ENCODE measurements around the gene RNF157. TPM values are rescaled to one million over a fixed set of nuclear protein-coding genes. Genes with fewer than 3 reads are reported as not detected.
"Not testable (repeated sequence)": the region's sequence is repeated elsewhere in the genome, so short reads cannot be mapped to it uniquely, and the experiment has no call there.

RNF157 gene
- total RNA-seq, 1 donor from 2014 or later = 18.5 TPM

GRCh38 chr17:76271669-76272540, 31.6 kb upstream of the RNF157 start:
- intact Hi-C loops (cut with DNase I) = no loop called here
- no peak for DNase-seq
- no peak for ATAC-seq (ENCODE audit: poor library complexity)

GRCh38 chr17:76270770-76271668, 30.7 kb upstream of the RNF157 start:
- ATAC-seq (ENCODE audit: poor library complexity) (no peak), DNase-seq (no peak)
- intact Hi-C loops (cut with DNase I) = no loop called here

DNA sequence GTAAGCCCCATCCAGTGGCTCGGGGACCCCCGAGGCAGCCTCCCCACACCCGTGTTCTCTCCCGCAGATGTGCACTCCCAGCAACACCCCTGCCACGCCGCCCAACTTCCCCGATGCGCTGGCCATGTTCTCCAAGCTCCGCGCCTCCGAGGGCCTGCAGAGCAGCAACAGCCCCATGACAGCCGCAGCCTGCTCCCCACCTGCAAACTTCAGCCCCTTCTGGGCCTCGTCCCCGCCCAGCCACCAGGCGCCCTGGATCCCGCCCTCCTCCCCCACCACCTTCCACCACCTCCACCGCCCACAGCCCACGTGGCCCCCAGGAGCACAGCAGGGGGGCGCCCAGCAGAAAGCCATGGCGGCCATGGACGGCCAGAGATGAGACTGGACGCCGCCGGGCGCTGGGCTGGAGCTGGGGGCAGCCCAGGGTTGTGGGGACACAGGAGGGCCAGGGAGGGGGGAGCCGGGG, 29.9 kb upstream of the RNF157 start:
- intact Hi-C loops (cut with DNase I) = no loop called here
- DNase-seq (no peak), ATAC-seq (ENCODE audit: poor library complexity) (no peak)

GRCh38 chr17:76268991-76269981, 29.0 kb upstream of the RNF157 start:
- intact Hi-C loops (cut with DNase I) = no loop called here
- ATAC-seq (ENCODE audit: poor library complexity) (no peak), DNase-seq (no peak)

- DNase-seq (peak; percentile 91), ATAC-seq (ENCODE audit: poor library complexity) (peak; percentile 22)
- intact Hi-C loops (cut with DNase I) = no loop called here
These were observed 27.9 kb upstream of the RNF157 start for GRCh38 chr17:76268015-76268749.

- DNase-seq; intact Hi-C loops (cut with DNase I); ATAC-seq (ENCODE audit: poor library complexity): not testable (repeated sequence)
These were observed 27.3 kb upstream of the RNF157 start for GRCh38 chr17:76267581-76268001.

GRCh38 chr17:76267051-76267576, 26.8 kb upstream of the RNF157 start:
- ATAC-seq (ENCODE audit: poor library complexity) = no peak
- DNase-seq = no peak
- intact Hi-C loops (cut with DNase I) = no loop called here

DNA sequence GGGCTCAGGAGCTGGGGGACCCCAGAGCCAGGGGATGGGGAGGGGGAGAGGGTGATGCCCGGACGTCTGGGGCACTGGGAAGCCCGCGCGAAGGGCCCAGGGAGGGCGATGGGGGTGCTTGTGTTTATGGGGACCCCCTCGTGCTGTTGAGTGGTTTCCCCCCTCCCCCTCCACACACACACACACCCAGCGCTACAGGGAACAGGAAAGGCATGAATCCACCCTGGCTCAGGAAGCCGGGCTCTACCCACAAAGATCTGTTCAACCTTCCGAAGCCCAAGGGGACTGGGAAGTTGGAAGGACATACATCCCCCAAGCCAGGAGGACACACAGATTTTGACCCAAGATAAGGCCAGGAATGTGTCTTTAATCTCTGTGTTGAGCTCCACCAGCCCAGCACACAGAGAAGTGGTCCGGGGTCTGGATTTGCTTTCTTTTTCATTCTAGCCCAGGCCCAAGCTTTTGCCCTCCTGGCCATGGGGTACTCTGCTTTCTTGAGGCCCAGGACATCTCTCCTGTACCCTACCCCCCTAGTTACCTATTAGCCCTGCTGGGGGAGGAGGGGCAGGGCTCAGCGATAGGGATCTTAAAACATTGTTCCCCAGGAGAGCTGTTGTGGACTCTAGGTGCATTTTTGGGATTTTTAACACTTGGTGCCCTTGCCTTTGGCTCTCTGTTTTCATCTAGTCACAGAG, 26.1 kb upstream of the RNF157 start:
- DNase-seq (no peak), ATAC-seq (ENCODE audit: poor library complexity) (no peak)
- intact Hi-C loops (cut with DNase I) = no loop called here

GRCh38 chr17:76265624-76266243, 25.4 kb upstream of the RNF157 start:
- ATAC-seq (ENCODE audit: poor library complexity) (peak; percentile 23), DNase-seq (peak; percentile 86)
- intact Hi-C loops (cut with DNase I) = no loop called here

DNA sequence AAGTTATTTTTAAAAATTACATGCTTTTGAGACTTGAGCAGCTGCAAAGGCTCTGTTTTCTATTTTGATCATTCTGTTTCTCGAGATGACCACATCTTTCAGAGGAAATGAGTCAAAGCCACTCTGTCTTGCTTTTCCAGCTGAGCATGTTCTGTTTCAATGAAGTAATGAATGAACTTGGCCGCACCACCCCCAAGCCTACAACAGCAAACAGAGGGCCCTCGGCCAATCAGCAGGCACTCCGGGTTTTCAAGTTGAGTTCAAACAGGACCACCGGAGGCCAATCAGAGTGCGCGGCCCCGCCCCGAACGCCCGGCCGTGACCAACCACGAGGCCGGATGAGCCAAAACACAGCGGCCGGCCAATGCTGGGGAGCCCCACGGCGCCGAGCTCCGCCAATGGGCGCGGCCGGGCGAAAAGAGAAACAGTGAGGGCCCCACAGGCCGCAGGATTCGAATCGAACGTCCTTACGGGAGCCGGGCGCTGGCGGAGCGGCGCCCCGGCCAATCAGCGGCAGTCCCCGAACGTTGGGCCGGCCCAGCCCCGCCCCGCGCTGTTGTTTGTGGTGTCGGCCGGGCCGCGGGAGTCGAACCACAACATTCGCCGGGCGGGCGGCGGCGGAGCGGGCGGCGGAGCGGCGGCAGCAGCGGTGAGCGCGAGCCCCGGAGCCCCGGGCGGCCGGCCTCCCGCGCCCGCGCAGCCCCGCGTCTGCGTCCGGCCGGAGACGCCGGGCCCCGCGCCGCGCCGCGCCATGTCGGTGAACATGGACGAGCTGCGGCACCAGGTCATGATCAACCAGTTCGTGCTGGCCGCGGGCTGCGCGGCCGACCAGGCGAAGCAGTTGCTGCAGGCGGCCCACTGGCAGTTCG, 24.7 kb upstream of the RNF157 start, which contains the start of gene UBALD2:
Gene UBALD2 (plus strand): TSS at position 594 of the 869 bp plus-strand sequence. CDS start 158 bp downstream, at position 752.
- DNase-seq (peak; percentile 100), ATAC-seq (ENCODE audit: poor library complexity) (peak; percentile 94)
- intact Hi-C loops (cut with DNase I) = no loop called here

DNA sequence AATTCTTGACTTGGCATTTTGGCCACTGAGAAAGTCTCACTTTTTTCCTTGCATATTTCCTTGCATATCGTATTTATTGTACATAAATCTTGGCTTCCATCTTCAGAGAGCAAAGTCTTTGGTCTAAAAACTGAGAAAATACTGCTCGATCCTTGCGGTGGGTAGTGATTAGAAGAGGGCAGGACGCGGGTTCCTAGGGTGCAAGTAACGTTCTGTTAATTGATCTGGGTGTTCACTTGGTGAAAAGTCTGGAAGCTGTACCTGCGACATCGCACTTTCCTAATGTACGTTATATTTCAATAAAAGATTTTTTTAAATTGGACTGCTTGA, 24.1 kb upstream of the RNF157 start:
- intact Hi-C loops (cut with DNase I) = no loop called here
- no peak for DNase-seq
- no peak for ATAC-seq (ENCODE audit: poor library complexity)

- DNase-seq = no peak
- intact Hi-C loops (cut with DNase I) = no loop called here
These were observed 23.6 kb upstream of the RNF157 start for GRCh38 chr17:76263896-76264295.

GRCh38 chr17:76262732-76263344, 22.5 kb upstream of the RNF157 start:
- ATAC-seq (ENCODE audit: poor library complexity) (no peak), DNase-seq (peak; percentile 40)
- intact Hi-C loops (cut with DNase I) = no loop called here

More at GRCh38 chr17:76263896-76264295, 23.6 kb upstream of the RNF157 start:
- ATAC-seq (ENCODE audit: poor library complexity) = no peak

DNA sequence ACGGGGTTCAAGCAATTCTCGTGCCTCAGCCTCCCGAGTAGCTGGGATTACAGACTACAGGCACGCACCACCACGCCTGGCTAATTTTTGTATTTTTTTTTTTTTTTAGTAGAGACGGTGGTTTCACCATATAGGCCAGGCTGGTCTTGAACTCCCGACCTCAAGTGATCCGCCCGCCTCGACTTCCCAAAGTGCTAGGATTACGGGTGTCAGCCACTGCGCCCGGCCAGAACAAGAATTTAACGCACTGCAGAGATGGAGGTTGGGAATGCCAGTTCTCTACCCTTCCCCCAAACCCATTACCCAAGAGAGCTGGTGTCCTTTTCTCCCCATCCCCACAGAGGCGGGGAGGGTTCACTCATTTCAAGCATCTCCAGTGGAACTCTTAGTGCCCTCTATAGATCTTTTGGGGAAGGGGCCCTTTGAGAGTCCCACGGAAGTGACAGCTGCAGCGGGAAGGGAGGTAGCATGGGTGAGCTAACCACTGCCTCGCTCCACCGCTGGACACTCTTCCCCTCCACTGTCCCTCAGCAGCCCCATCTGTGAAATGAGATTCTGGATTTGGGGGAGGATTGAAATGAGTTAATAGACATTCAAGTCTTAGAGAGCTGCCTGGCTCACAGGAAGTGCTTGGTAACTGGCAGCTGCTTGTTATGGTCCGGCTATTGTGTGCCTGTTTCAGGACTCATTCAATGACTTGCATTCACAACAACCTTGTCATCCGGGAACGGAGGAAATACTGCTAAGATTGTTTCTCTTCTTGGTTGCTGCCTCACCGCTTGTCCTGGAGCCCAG, 21.3 kb upstream of the RNF157 start:
- DNase-seq = peak; percentile 30
- intact Hi-C loops (cut with DNase I) = no loop called here
- ATAC-seq (ENCODE audit: poor library complexity) = no peak

Measured in Right ventricle myocardium superior (tissue), 1 donor.